8988T (cell line): ENCODE data around the gene NRN1L.
"Not testable (repeated sequence)": the region's sequence is repeated elsewhere in the genome, so short reads cannot be mapped to it uniquely, and the experiment has no call there.

Source experiments
- DNase-seq: peaks from one replicate; pipeline ENCODE4 v3.0.0; 2011

NRN1L gene

DNA sequence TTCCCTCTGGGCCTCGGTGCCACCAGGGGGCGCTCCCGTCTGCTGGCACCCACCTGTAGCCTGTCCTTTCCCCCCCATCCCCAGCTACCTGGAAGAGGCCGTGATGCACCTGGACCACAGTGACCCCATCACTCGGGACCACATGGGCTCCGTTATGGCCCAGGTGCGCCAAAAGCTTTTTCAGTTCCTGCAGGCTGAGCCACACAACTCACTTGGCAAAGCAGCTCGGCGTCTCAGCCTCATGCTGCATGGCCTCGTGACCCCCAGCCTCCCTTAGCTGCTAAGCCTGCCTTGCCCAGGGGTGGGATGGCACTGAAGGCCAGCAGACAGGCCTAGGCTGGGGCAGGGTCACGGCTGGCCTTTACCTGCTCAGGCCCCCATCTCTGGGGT is 818 bp upstream of the NRN1L start:
- peak; percentile 97 for DNase-seq

DNA sequence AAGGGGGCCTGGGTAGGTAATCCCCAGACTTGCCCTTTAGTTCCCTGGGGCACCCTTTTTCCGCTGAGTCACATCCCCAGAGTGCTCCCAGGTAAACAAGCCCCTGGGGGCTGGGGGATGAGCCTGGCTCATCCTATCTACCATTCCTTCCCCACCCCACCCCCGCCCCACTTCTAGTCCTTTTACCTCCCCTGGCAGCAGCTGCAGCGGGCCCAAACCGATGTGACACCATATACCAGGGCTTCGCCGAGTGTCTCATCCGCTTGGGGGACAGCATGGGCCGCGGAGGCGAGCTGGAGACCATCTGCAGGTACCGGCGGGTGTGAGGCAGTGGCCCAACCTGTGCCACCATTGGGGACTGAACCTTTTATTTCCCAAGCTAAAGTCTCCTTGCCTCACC is 860 bp downstream of the NRN1L start:
- no peak for DNase-seq

DNA sequence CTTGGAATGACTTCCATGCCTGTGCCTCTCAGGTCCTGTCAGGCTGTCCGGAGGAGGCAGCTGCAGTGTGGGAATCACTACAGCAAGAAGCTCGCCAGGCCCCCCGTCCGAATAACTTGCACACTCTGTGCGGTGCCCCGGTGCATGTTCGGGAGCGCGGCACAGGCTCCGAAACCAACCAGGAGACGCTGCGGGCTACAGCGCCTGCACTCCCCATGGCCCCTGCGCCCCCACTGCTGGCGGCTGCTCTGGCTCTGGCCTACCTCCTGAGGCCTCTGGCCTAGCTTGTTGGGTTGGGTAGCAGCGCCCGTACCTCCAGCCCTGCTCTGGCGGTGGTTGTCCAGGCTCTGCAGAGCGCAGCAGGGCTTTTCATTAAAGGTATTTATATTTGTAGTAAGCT is 1.3 kb downstream of the NRN1L start:
- DNase-seq = no peak

DNA sequence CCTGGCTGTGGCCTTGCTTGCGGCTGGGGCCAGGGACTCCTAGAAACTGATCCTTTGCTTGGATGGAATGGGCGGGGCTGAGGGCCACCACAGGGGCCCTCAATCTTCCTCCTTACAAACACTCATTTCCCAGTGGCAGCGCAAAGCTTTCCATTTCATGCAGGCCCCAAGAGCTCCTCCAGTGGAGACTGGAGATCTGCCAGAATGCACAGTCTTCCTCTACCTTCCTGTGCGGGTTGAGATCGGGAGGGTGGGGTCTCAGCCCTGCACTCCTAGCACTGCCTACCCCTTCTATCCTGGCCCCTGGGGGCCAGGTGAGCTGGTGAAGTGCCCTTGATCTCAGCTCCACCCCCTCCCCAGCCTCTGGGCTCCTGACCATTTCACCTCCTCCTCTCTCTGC is 1.7 kb downstream of the NRN1L start:
- no peak for DNase-seq

DNA sequence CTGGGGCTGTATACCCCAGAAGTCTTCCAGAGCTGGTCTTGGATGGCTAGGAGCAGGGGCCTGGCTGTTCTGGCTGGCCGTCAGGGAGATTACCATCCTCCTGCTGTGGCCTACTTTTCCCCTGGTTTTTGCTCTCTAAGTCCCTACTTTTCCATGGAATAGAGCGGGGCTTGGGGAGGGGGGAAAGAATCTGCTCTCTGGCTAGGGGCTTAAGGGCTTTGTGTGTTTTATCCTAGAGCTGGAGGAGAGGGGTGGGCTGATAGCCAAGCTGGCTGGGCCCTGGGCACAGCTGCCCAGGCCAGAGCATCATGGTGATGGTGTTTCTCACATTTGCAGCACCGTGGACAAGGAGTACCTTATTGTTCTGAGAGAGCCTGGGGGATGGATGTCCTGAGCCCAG is 3.6 kb downstream of the NRN1L start:
- no peak for DNase-seq

DNA sequence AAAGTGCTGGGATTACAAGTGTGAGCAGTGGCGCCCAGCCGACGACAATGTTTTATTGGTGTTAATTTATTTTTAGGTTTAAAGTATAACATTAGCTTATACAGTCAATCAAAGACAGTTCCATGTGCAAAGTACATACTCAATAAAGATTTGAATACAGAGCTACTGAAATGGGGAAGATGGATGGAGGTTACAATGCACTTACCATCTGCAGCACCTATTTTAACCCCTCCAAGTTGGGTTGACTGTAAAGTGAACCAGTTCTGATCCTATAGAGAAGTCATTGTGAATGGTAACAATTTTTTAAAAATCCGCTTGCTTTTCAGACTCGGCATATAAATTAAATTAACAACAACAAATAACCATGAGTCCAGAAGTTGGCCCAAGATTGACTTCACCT is 7.7 kb downstream of the NRN1L start:
- no peak for DNase-seq

DNA sequence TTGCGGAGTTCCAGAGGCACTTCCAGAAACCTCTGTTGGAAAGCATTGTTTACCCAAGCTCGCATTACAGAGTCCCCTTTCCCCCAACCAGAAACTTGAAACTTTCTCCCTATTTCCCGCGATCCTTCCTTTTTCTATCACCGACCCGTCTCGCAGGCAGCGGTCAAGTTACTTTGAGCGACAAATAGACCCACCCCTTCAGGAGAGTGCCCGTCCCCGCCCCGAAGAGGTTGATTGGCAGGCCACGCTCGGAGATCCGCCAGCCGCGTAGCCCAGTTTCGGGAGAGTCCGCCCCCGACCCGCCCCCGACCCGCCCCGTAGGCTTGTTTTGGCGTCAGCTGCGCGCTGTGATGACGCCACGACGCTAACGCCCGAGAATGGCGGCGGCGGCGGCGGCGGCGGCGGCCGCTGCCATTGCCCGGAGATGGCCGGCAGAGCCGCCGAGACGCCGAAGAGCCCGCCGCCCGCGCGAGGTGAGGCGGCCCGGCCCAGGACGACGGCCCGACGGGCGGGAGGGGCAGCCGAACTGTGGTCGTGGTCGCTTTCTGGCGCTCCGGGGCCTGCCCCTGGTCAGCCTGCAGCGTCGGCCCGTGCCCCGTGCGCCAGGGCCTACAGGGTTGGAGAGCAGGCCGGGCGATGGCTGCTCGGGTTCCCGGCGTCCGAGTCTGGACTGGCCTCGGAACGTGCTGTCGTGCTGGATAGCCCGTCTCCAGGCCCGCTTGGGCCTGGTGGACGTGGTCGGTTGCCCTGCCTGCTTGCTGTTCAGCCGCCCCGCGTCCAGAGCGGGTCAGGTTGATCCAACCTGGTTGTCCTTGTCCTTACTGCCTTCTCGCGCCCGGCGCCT is 8.4 kb downstream of the NRN1L start, which contains the start of gene PSKH1:
TSS of gene PSKH1 (plus strand) at position 356 of the 844 bp plus-strand sequence. CDS start 15,496 bp downstream, outside the sequence.
- DNase-seq = peak; percentile 100

DNA sequence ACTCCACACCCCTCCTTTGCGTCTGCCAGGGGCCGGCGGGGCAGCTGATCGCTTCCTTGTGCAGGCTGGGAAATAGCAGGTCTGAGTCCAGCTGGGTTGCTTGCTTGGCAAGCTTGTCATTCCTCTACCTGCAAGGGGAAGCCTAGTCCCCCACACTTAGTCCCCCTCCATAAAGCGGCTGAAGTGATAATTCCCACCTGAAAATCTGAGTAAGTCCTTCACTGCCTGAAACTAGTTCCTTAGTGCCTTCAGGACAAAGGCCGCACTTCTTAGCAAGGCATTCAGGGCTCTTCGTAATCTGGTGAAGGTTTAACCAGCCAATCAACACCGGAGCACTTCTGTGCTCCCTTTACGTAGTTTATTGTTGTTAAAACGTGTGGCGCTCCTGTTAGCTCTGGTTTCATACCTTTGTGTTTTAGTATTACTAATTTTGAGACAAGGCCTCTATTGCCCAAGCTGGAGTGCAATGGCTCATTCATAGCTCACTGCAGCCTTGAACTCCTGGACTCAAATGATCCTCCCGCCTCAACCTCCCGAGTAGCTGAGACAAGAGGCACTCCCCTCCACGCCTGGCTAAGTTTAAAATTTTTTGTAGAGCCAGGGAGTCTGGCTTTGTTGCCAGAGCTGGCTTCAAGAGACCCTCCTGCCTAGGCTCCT is 9.2 kb downstream of the NRN1L start:
- DNase-seq = no peak

DNA sequence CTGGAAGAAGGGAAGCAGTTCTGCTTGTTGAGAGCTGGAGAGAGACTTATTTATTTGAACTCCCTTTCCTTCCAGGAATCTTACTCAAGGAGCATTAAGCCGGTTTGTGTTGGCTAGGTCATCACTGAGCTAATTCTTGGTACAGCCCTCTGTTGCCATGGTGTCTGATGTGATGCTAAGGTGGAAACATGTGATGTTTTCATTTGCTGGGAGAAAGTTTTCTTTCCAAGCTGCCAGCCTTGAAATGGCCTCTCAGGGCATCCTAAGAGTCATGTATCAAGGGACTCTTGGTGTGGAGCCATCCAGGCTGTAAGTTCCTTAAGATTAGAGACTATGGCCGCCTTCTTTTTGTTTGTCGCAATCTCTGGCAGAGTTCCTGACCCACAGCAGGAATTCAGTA is 12.5 kb downstream of the NRN1L start:
- no peak for DNase-seq

DNA sequence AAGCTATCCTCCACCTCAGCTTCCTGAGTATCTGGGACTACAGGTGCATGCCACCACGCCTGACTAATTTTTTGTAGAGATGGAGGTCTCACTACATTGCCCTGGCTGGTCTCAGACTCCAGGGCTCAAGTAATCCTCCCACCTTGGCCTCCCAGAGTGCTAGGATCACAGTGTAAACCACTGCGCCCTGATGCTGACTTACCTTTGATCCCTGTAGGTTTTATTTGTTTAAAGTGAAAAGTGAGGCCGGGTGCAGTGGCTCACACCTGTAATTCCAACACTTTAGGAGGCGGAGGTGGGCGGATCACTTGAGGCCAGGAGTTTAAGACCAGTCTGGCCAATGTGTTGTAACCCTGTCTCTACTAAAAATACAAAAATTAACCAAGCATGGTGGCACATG is 17.0 kb downstream of the NRN1L start:
- no peak for DNase-seq

DNA sequence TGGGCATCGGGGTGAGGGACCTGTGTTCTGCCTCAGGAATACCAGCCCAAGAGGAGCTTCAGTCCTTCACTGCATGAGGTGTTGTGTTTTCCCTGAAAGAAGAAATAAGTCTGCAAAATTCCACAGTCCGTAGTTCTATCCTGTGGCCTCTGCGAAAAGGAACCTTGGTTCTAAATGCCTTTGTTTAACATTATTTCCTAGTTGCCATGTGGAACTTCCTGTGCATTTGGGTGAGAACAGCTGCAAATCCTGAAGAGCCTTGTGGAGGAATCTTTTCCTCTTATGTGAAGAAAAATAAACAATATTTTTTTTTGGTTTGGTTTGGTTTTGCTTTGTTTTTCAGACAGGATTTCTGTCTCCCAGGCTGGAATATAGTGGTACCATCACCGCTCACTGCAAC is 18.1 kb downstream of the NRN1L start:
- DNase-seq = no peak

DNA sequence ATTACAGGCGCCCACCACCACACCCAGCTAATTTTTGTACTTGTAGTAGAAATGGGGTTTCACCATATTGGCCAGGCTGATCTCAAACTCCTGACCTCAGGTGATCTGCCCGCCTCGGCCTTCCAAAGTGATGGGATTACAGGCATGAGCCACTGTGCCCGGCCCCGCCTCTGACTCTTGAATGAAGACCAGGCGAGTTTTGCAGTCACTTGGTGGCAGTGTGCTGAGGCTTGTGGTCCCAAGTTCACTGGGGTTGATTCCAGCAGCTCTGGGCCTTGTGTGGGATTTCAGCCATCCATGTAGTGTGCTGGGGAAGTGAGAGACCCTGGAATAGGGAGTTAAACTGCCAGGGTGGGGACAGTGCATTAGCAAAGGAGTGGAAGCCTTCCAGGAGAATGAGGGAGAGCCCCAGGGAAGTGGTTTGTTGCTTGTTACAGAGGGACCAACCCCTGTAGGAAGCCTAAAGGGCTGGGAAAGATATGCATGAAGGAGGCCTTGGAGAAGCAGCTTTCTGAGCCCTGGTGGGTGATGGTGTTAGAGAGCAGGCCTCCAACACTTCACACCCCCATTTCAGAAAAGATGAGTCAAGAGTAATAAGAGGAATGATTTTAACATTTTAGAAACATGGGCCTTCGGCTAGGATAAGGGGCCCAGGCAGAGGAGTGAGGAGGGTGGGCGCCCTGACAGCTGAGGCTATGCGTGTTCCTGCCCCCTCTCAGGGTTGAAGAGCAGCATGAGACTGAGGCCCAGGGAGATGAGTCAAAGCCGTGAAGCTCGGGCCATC is 22.9 kb downstream of the NRN1L start:
- no peak for DNase-seq

DNA sequence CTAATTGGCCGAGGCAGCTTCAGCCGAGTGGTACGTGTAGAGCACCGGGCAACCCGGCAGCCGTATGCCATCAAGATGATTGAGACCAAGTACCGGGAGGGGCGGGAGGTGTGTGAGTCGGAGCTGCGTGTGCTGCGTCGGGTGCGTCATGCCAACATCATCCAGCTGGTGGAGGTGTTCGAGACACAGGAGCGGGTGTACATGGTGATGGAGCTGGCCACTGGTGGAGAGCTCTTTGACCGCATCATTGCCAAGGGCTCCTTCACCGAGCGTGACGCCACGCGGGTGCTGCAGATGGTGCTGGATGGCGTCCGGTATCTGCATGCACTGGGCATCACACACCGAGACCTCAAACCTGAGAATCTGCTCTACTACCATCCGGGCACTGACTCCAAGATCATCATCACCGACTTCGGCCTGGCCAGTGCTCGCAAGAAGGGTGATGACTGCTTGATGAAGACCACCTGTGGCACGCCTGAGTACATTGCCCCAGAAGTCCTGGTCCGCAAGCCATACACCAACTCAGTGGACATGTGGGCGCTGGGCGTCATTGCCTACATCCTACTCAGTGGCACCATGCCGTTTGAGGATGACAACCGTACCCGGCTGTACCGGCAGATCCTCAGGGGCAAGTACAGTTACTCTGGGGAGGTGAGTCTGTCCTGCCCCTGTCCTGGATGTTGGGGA is 24.5 kb downstream of the NRN1L start:
- no peak for DNase-seq

DNA sequence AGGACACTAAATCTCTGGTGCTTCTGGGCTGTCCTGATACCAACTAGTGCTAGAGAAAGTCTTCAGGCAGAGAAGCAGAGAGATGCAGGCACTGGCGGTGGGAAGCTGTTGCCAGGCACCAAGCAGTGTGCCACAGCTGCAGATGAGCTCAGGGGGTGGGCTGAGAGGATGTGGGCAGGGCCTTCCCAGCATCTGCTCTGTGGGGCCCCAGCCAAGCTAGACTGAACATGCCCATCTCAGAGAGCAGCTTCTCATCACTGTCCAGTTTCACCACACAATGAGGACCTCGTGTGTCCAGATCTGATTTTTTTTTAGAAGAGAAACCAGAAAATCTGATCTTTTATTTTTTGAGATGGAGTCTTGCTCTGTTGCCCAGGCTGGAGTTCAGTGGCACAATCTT is 25.5 kb downstream of the NRN1L start:
- no peak for DNase-seq

DNA sequence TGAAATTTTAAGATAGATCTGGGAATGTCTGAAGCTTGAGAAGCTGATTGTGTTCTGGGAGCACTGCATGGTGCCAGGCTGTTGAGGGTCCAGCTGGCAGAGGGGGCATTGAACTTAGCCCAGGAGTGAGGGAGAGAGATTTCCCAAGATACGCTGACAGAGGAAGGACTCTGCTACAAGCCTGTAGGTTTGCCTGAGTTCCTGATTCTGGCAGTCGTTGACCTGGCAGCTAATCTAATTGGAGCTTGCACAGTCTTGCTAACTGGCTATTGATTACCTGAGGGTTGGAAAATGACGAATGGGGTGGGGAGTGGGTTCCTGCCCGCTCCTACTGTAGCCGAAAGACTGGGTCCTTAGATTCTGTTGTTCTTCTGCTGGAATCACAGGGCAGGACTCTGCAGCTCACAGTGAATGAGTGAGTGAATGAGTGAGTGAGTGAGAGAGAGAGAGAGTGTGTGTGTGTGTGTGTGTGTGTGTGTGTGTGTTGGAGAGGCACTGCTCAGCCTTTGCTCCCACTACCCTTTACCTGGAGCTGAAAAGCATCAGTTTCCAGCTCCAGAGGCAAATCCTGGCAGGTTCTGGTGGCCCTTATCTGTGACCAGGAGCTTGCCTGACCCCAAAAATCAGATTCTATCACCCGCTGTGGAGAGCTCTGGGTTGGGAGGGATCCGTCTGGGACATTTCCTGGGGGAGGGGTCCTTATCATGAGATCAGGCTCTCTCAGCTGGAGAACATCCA is 30.2 kb downstream of the NRN1L start:
- DNase-seq = no peak

DNA sequence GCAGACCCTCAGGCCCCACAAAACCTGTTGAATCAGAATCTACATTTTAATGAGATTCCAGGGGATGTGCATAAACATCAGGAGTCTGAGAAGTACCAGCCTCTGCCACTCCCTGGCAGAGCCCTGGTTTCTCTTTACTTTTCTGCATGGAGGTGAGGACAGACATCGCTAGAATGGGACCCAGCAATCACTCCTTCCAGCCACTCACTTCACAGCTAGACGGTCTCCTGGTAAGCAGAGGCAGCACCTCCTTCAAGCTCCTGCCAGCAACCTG is 30.7 kb downstream of the NRN1L start:
- DNase-seq = not testable (repeated sequence)

DNA sequence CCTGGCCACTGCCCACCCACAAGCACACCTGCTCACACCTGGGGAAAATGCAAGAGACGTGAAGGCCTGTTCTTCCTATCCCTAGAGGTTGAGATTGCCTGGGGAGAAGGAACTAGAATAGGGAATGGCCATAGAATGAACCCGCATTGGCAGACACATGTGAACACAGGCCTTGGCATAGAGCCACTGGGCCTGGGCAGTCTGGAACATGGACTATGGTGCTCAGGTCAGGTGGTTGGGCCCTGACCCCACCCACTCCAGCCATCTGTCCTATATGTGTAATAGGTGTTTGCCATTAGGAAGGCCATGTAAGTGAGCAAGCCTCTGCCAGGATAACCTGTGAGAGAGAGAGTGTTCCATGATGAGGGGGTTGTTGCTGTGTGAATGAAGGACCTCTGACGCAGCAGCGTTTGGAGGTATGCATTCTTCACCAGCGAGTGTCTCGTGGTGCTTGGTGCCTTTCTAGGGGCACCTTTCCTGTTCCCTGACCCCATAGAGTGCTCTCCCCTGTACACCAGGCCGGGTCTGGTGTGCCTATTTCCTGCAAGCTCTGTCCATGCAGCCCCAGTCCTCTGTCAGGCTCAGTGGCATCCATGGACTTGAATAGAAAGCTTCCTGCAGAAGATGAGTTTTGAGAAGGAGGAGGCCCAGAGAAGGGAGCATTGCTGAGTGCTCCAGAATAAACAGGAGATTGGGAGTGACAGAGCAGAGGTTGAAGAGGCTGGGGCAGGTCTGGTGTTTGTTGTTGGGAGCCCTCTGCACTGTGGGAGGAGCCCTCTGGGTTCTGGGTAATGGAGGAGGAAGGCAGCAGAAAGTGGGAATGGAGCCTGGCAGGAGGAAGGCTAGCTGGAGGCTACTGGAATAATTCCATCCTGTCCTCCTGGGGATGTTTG is 31.4 kb downstream of the NRN1L start:
- DNase-seq = no peak

DNA sequence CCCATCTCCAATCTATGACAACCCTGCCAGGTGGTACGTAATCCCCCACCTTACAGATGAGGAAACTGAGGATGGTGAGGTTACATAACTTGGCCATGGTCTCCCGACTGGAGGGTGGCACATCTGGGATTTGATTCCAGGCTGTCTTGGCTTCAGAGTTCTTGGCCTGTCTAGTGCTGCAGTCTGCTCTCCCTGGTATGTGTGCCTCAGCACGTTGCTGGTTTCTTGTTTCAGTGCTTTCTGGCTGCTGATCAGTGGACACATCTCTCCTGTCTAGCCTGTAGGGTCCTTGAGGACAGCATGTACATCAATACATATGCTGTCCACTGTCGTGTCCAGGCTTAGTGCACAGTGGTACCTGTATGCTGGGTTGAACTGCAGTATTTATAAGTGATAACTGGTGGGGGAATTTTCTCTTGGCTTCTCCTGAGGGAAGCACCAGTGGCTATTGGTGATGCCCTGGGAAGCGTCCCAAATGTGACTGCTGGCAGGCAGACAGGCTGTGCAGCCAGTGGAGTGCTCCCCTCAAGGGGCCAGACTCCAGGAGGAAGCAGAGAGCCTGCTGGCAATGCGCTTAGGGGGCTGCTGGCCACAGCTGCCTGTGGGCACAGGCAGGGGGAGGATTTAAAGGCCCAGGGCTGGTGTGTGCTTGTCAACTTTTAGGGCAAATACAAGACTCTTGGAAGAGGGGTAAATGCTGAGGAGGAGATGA is 32.6 kb downstream of the NRN1L start:
- no peak for DNase-seq

DNA sequence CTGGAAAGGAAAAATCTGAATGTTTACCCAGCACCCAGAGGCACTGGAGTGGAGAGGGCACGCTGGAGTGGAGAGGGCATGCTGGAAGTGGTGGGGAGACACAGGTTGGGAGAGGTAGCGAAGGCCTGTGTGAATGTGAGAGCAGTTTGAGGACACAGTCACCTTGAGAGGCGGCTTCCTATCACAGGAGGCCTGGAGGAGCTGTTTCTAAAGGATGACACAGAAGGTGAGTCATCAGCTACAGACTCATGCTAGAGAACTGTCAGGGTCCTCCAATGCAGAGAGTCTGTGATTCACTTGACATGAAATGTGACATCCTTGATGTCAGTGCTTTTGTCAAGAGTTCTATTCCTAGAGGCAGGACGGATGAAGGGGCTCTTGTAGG is 33.2 kb downstream of the NRN1L start:
- DNase-seq = peak; percentile 95

DNA sequence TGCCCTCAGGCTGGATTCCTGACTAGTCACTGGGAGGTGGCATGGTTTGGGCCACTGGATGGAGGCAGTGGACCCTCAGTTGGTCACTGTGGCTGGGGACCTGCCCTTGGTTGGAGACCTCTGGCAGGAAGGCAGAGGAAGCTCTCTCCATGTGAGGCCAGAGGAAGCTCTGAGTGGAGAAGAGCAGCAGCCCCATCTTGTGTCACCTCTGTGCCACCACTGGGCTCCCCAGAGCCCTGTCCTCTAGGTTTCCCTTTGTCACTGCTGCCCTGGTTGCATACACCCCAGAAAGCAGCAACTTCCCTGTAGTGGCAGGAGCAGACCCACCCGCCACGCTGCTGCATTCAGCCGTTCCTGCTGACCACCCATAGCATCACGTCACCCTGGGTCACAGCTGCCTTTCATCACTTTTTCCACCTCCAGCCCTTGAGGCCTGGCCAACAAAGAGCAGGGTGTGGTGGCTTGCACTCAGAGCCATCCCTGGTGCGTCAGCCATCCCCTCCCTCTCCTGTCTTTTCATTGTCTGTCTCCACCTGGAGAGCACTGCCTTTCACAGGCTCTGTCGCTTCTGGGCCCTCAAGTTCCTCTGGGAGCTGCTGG is 35.0 kb downstream of the NRN1L start:
- DNase-seq = no peak

DNA sequence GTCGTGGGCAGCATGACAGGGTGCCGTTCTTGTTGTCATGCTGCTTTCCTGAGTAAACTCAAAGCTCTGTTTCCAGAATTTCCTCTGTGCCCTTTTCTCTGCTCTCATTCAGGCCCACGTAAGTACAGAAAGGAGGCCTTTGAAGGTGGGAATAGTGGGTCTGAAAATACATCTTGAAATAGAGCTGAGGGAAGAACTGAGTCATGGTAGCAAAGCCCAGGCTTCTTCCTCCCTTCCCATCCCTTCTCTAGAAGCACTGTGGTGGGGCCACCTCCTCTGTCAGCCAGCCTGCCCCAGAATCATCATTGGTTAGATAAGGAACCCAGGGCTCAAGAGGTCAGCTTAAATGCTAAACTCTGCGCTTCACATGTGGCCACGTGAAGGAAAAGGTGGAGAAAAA is 37.5 kb downstream of the NRN1L start:
- DNase-seq = no peak
